CD14-positive monocyte (primary cell): ENCODE measurements around the gene TOB2. TPM values are rescaled to one million over a fixed set of nuclear protein-coding genes. Genes with fewer than 3 reads are reported as not detected.

Experiments used
- DNase-seq, 3 donors: peaks; one replicate each; pipeline ENCODE4 v3.0.0-alpha.2; 2011 to 2022
- H2AFZ ChIP-seq: 2 replicates; pipeline ENCODE4 v1.6.0; 2012; ENCODE audit warnings: mild to moderate bottlenecking, low read depth, low read length, inconsistent platforms; ENCODE audit not compliant: insufficient read depth, poor library complexity, severe bottlenecking
- H3K27ac ChIP-seq, 2 donors: 1 replicate in 1 of 2; 2 replicates in 1 of 2; pipeline ENCODE4 v1.5.1; 2012 to 2013; ENCODE audit warnings: low read length in 2 of 2, control low read depth in 1 of 2, inconsistent platforms in 1 of 2, low read depth in 1 of 2, mild to moderate bottlenecking in 1 of 2
- H3K27me3 ChIP-seq, 2 donors: one replicate each; pipeline versions ENCODE4 v1.6.0 to v1.6.1; 2011 to 2013; ENCODE audit warnings: low read length in 2 of 2; ENCODE audit not compliant: control insufficient read depth in 2 of 2, insufficient read depth in 2 of 2
- H3K36me3 ChIP-seq, 2 donors: replicated peaks in 1 of 2; 1 replicate in 1 of 2; 2 replicates in 1 of 2; pipeline versions ENCODE4 v1.5.1 to v1.6.1; 2012 to 2013; ENCODE audit warnings: low read length in 2 of 2, control low read depth in 1 of 2, inconsistent platforms in 1 of 2, mild to moderate bottlenecking in 1 of 2; ENCODE audit not compliant: insufficient read depth in 2 of 2, control insufficient read depth in 1 of 2
- H3K4me1 ChIP-seq, 2 donors: 1 replicate in 1 of 2; 2 replicates in 1 of 2; pipeline versions ENCODE4 v1.5.1 to v1.6.1; 2012 to 2013; ENCODE audit warnings: low read length in 2 of 2, control low read depth in 1 of 2, inconsistent platforms in 1 of 2, mild to moderate bottlenecking in 1 of 2, moderate library complexity in 1 of 2; ENCODE audit not compliant: insufficient read depth in 2 of 2, control insufficient read depth in 1 of 2
- H3K4me2 ChIP-seq: replicated peaks from 2 replicates; pipeline ENCODE3; 2012; ENCODE audit warnings: low read length, moderate library complexity, mild to moderate bottlenecking; ENCODE audit not compliant: poor library complexity, severe bottlenecking; ENCODE audit errors: extremely low read depth
- H3K4me3 ChIP-seq, 3 experiments: fragments of 200-600 bp in 1 of 3; sonication (generic) in 1 of 3; replicated peaks in 1 of 3; 1 replicate in 2 of 3; 2 replicates in 1 of 3; pipeline ENCODE4 v1.5.1; 2011 to 2013; ENCODE audit warnings: low read length in 3 of 3, mild to moderate bottlenecking in 3 of 3, control low read depth in 2 of 3, low read depth in 2 of 3, inconsistent platforms in 1 of 3, moderate library complexity in 1 of 3
- H3K79me2 ChIP-seq: 2 replicates; pipeline ENCODE4 v1.6.0; 2012; ENCODE audit warnings: mild to moderate bottlenecking, control low read depth, inconsistent platforms, low read length, moderate library complexity; ENCODE audit not compliant: insufficient read depth
- H3K9ac ChIP-seq: 2 replicates; pipeline ENCODE4 v1.6.0; 2017; ENCODE audit warnings: low read length, mild to moderate bottlenecking; ENCODE audit not compliant: insufficient read depth, poor library complexity, severe bottlenecking
- H3K9me3 ChIP-seq, 2 donors: replicated peaks in 1 of 2; 1 replicate in 1 of 2; 2 replicates in 1 of 2; pipeline versions ENCODE4 v1.5.1 to v1.6.1; 2012 to 2013; ENCODE audit warnings: low read length in 2 of 2, control low read depth in 1 of 2; ENCODE audit not compliant: control insufficient read depth in 1 of 2, insufficient read depth in 1 of 2
- H4K20me1 ChIP-seq: 2 replicates; pipeline ENCODE4 v1.6.0; 2012; ENCODE audit warnings: mild to moderate bottlenecking, low read length, control low read depth, moderate library complexity; ENCODE audit not compliant: insufficient read depth
- H3K27ac Mint-ChIP-seq, 7 donors: one replicate each; pipeline ENCODE4 v1.8.0; 2020; ENCODE audit warnings: mild to moderate bottlenecking in 7 of 7, mixed read lengths in 7 of 7, moderate library complexity in 6 of 7, inconsistent platforms in 2 of 7
- H3K27me3 Mint-ChIP-seq, 3 donors: one replicate each; pipeline ENCODE4 v1.8.0; 2021 to 2022; ENCODE audit warnings: low read depth in 3 of 3, mild to moderate bottlenecking in 3 of 3, mixed read lengths in 3 of 3, moderate library complexity in 3 of 3, inconsistent platforms in 1 of 3
- H3K36me3 Mint-ChIP-seq, 2 donors: one replicate each; pipeline ENCODE4 v1.8.0; 2020; ENCODE audit warnings: mixed read lengths in 2 of 2, inconsistent platforms in 1 of 2, mild to moderate bottlenecking in 1 of 2
- H3K4me1 Mint-ChIP-seq: one replicate; pipeline ENCODE4 v1.8.0; 2020; ENCODE audit warnings: mild to moderate bottlenecking, mixed read lengths
- H3K4me3 Mint-ChIP-seq, 2 donors: one replicate each; pipeline ENCODE4 v1.8.0; 2020; ENCODE audit warnings: mild to moderate bottlenecking in 2 of 2, mixed read lengths in 2 of 2, moderate library complexity in 1 of 2
- H3K9me3 Mint-ChIP-seq, 7 donors: one replicate each; pipeline ENCODE4 v1.8.0; 2020 to 2022; ENCODE audit warnings: mixed read lengths in 7 of 7, mild to moderate bottlenecking in 6 of 7, moderate library complexity in 6 of 7, inconsistent platforms in 2 of 7
- intact Hi-C, 2 donors: fragments of 100-400 bp; cut with micrococcal nuclease; formaldehyde crosslinking; loops; one replicate each; pipeline versions ENCODE4 v1.15.0 to v1.15.1; 2023
- polyA plus RNA-seq, 3 donors: library from polyadenylated mRNA; depleted of rRNA in 1 of 3; unstranded in 2 of 3; stranded (reverse) in 1 of 3; fragments of 300-500 nt in 2 of 3; fragments of >200 nt in 1 of 3; fragmentation: Illumina TruSeq in 2 of 3; gene quantifications; 1 replicate in 2 of 3; 2 replicates in 1 of 3; pipeline ENCODE4 v1.2.3, GENCODE V29; 2012 to 2021
- TF ChIP-seq, protein P1 (sequence below): fragments of 200-600 bp; IDR thresholded peaks from one replicate; pipeline ENCODE4 v1.8.0; 2022; ENCODE audit warnings: antibody characterized with exemption, mild to moderate bottlenecking

Gene TOB2
- polyA plus RNA-seq, 3 donors, result 7.0 to 40.4 (median 11.5) TPM

- H3K79me2 ChIP-seq, result no peaks in the 10 kb centered on the region
- no peaks in the 10 kb centered on the region for H4K20me1 ChIP-seq
- TF ChIP-seq, protein P1, sequence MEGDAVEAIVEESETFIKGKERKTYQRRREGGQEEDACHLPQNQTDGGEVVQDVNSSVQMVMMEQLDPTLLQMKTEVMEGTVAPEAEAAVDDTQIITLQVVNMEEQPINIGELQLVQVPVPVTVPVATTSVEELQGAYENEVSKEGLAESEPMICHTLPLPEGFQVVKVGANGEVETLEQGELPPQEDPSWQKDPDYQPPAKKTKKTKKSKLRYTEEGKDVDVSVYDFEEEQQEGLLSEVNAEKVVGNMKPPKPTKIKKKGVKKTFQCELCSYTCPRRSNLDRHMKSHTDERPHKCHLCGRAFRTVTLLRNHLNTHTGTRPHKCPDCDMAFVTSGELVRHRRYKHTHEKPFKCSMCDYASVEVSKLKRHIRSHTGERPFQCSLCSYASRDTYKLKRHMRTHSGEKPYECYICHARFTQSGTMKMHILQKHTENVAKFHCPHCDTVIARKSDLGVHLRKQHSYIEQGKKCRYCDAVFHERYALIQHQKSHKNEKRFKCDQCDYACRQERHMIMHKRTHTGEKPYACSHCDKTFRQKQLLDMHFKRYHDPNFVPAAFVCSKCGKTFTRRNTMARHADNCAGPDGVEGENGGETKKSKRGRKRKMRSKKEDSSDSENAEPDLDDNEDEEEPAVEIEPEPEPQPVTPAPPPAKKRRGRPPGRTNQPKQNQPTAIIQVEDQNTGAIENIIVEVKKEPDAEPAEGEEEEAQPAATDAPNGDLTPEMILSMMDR, result no peak
- Mint-ChIP-seq H3K27me3 (peaks cover 2 to 4% (median 3%) of the 10 kb centered on the region in 3 donors), H3K9me3 (peaks cover 0 to 2% (median 0%) of the 10 kb centered on the region in 7 donors), H3K27ac (no peak overlapping the region), H3K36me3 (peaks cover 5 to 14% of the 10 kb centered on the region in 2 donors), H3K4me3 (no peak overlapping the region), H3K4me1 (peaks cover 16% of the 10 kb centered on the region)
- H3K9ac ChIP-seq, result no peak overlapping the region
- no peak overlapping the region for H2AFZ ChIP-seq
- no peak overlapping the region for H3K4me3 ChIP-seq
- no peak overlapping the region for H3K27ac ChIP-seq
- no peak overlapping the region for H3K4me2 ChIP-seq
- no peaks in the 10 kb centered on the region for H3K9me3 ChIP-seq
- H3K36me3 ChIP-seq, result no peaks in the 10 kb centered on the region
- peaks cover 12 to 18% of the 10 kb centered on the region in 2 donors for H3K4me1 ChIP-seq
- intact Hi-C loops, result loop anchor here (5.0 to 10.0 kb wide), 2 partner anchors 61 to 97 kb away; partner anchors contain the start of genes TOB2 (in 2 of the 2) and RANGAP1 (in 1 of the 2)
- DNase-seq, result no peak
- no peaks in the 10 kb centered on the region for H3K27me3 ChIP-seq
These were observed 62.5 kb downstream of the TOB2 start for GRCh38 chr22:41384128-41384527.

Other genes starting within 250 kb of the TOB2 start
- gene L3MBTL2, start 241.5 kb downstream of the TOB2 start, polyA plus RNA-seq, result 10 to 100 TPM; 13.6 to 15.2 (median 14.0) TPM
- under 1 TPM; 0.11 to 0.35 (median 0.27) TPM for gene CHADL, start 205.9 kb downstream of the TOB2 start, polyA plus RNA-seq
- 10 to 100 TPM in 1 of 3 donors, 1 to 10 TPM in 2; 8.3 to 30.2 (median 8.5) TPM for gene RANGAP1, start 160.6 kb downstream of the TOB2 start, polyA plus RNA-seq
- gene ZC3H7B, start 145.3 kb downstream of the TOB2 start, polyA plus RNA-seq, result 10 to 100 TPM in 1 of 3 donors, under 1 TPM in 2; 0.31 to 15.7 (median 0.49) TPM
- gene TEF, start 64.9 kb downstream of the TOB2 start, polyA plus RNA-seq, result 1 to 10 TPM in 2 of 3 donors, under 1 TPM in 1; 0.71 to 1.7 (median 1.1) TPM
- 10 to 100 TPM; 22.0 to 31.3 (median 26.3) TPM for gene PHF5A, start 21.9 kb upstream of the TOB2 start, polyA plus RNA-seq
- gene ACO2, start 22.3 kb upstream of the TOB2 start, polyA plus RNA-seq, result 10 to 100 TPM; 56.8 to 75.8 (median 64.2) TPM
- gene POLR3H, start 97.7 kb upstream of the TOB2 start, polyA plus RNA-seq, result 10 to 100 TPM in 2 of 3 donors, 1 to 10 TPM in 1; 9.4 to 19.0 (median 10.4) TPM
- gene CSDC2, start 114.2 kb upstream of the TOB2 start, polyA plus RNA-seq, result not detected
- 10 to 100 TPM; 15.6 to 32.4 (median 23.5) TPM for gene PMM1, start 143.0 kb upstream of the TOB2 start, polyA plus RNA-seq
- gene DESI1, start 174.2 kb upstream of the TOB2 start, polyA plus RNA-seq, result 10 to 100 TPM; 15.8 to 33.7 (median 31.5) TPM
- gene XRCC6, start 174.5 kb upstream of the TOB2 start, polyA plus RNA-seq, result 100 to 1,000 TPM in 2 of 3 donors, 10 to 100 TPM in 1; 58.6 to 286 (median 267) TPM
- 100 to 1,000 TPM in 2 of 3 donors, 10 to 100 TPM in 1; 90.0 to 168 (median 168) TPM for gene SNU13, start 242.1 kb upstream of the TOB2 start, polyA plus RNA-seq